B cell (primary cell): ENCODE results near the gene HSPBP1. TPM values are rescaled to one million over a fixed set of nuclear protein-coding genes. Genes with fewer than 3 reads are reported as not detected.

Experiments
- ATAC-seq: fragments of 200-7000 bp; cut with Tn5 transposase; one replicate; pipeline ENCODE4 v1.10.0; 2021; ENCODE audit warnings: low read depth, mild to moderate bottlenecking, moderate number of reproducible peaks, moderate library complexity
- CTCF ChIA-PET: fragments of 350-600 bp; sonication (Branson Sonifier 250); formaldehyde crosslinking; loops from one replicate; lab custom pipeline; 2021; ENCODE audit warnings: antibody characterized with exemption, inconsistent platforms; lab: Charles Lee
- POLR2A ChIA-PET: fragments of 350-600 bp; sonication (Branson Sonifier 250); formaldehyde crosslinking; loops from one replicate; lab custom pipeline; 2021; ENCODE audit warnings: antibody characterized with exemption; lab: Charles Lee
- DNase-seq: peaks from one replicate; pipeline ENCODE4 v3.0.0; 2013
- H2AFZ ChIP-seq: 2 replicates; pipeline ENCODE4 v1.6.1; 2012; ENCODE audit warnings: mild to moderate bottlenecking, low read depth, low read length; ENCODE audit not compliant: insufficient read depth, poor library complexity, severe bottlenecking
- H3K27ac ChIP-seq, 2 donors: 1 replicate in 1 of 2; 2 replicates in 1 of 2; pipeline ENCODE4 v1.5.1; 2012 to 2013; ENCODE audit warnings: low read length in 2 of 2, mild to moderate bottlenecking in 2 of 2, moderate library complexity in 1 of 2
- H3K27me3 ChIP-seq, 4 experiments: fragments of 200-600 bp in 1 of 4; sonication (generic) in 1 of 4; replicated peaks in 1 of 4; 1 replicate in 2 of 4; 2 replicates in 2 of 4; pipeline versions ENCODE4 v1.6.1 to v1.7.0; 2013 to 2016; ENCODE audit warnings: low read length in 3 of 4, mild to moderate bottlenecking in 2 of 4, mixed read lengths in 1 of 4, moderate library complexity in 1 of 4; ENCODE audit not compliant: insufficient read depth in 4 of 4, control insufficient read depth in 3 of 4; ENCODE audit errors: control extremely low read depth in 1 of 4
- H3K36me3 ChIP-seq, 2 experiments: replicated peaks in 1 of 2; 1 replicate in 1 of 2; 2 replicates in 1 of 2; pipeline versions ENCODE4 v1.6.1 to v1.7.1; 2013; ENCODE audit warnings: low read length in 1 of 2; ENCODE audit not compliant: insufficient read depth in 2 of 2, control insufficient read depth in 1 of 2; ENCODE audit errors: control extremely low read depth in 1 of 2, extremely low read depth in 1 of 2
- H3K4me1 ChIP-seq, 2 donors: fragments of 200-600 bp in 1 of 2; sonication (generic) in 1 of 2; 1 replicate in 1 of 2; 2 replicates in 1 of 2; pipeline versions ENCODE4 v1.5.1 to v1.6.1; 2013 to 2017; ENCODE audit warnings: low read length in 2 of 2; ENCODE audit not compliant: control insufficient read depth in 2 of 2, insufficient read depth in 2 of 2
- H3K4me2 ChIP-seq: replicated peaks from 2 replicates; pipeline ENCODE3; 2012; ENCODE audit warnings: mild to moderate bottlenecking, low read depth, low read length; ENCODE audit not compliant: poor library complexity, severe bottlenecking
- H3K4me3 ChIP-seq, 5 experiments: fragments of 200-600 bp in 1 of 5; sonication (generic) in 1 of 5; 1 replicate in 3 of 5; 2 replicates in 2 of 5; pipeline versions ENCODE4 v1.5.1 to v1.7.0; 2011 to 2016; ENCODE audit warnings: low read length in 4 of 5, mild to moderate bottlenecking in 4 of 5, low read depth in 2 of 5, control low read depth in 1 of 5, moderate library complexity in 1 of 5; ENCODE audit not compliant: insufficient read depth in 1 of 5; ENCODE audit errors: control extremely low read depth in 1 of 5, extremely low read depth in 1 of 5
- H3K79me2 ChIP-seq: fragments of 200-600 bp; sonication (generic); one replicate; pipeline ENCODE4 v1.6.0; 2016; ENCODE audit warnings: low read length; ENCODE audit not compliant: control insufficient read depth, insufficient read depth
- H3K9ac ChIP-seq: fragments of 200-600 bp; sonication (generic); 2 replicates; pipeline ENCODE4 v1.6.1; 2017; ENCODE audit warnings: mild to moderate bottlenecking, low read length, moderate library complexity
- H3K9me3 ChIP-seq, 3 donors: one replicate each; pipeline versions ENCODE4 v1.6.1 to v1.7.1; 2013; ENCODE audit warnings: low read length in 2 of 3; ENCODE audit not compliant: control insufficient read depth in 2 of 3, insufficient read depth in 1 of 3; ENCODE audit errors: control extremely low read depth in 1 of 3
- H4K20me1 ChIP-seq: 2 replicates; pipeline ENCODE4 v1.6.0; 2012; ENCODE audit warnings: mild to moderate bottlenecking, low read length; ENCODE audit not compliant: insufficient read depth, control insufficient read depth, poor library complexity, severe bottlenecking
- H3K27ac Mint-ChIP-seq: one replicate; pipeline ENCODE4 v1.8.0; 2021; ENCODE audit warnings: mixed read lengths
- H3K27me3 Mint-ChIP-seq: one replicate; pipeline ENCODE4 v1.8.0; 2021; ENCODE audit warnings: mixed read lengths
- H3K4me1 Mint-ChIP-seq: one replicate; pipeline ENCODE4 v1.8.0; 2021; ENCODE audit warnings: mixed read lengths
- H3K4me3 Mint-ChIP-seq: one replicate; pipeline ENCODE4 v1.8.0; 2021; ENCODE audit warnings: mixed read lengths
- H3K9me3 Mint-ChIP-seq: one replicate; pipeline ENCODE4 v1.8.0; 2022; ENCODE audit warnings: mixed read lengths; ENCODE audit not compliant: insufficient read depth
- EZH2 ChIP-seq: IDR thresholded peaks from 2 replicates; pipeline ENCODE4 v1.6.1; 2012; ENCODE audit warnings: borderline replicate concordance, low read depth, mild to moderate bottlenecking, moderate library complexity, low read length; ENCODE audit not compliant: insufficient read depth, poor library complexity, severe bottlenecking
- WGBS: methylation state at CpG from one replicate; pipeline ENCODE4 v1.1.5; 2013; ENCODE audit warnings: missing lambda C conversion rate; ENCODE audit not compliant: insufficient coverage; 5-methylcytosine and 5-hydroxymethylcytosine counted together
- intact Hi-C: fragments of 100-400 bp; cut with micrococcal nuclease; formaldehyde crosslinking; loops from one replicate; pipeline ENCODE4 v1.10.0; 2022
- polyA plus RNA-seq: library from polyadenylated mRNA; depleted of rRNA; stranded (reverse); fragments of >200 nt; gene quantifications from 2 replicates; pipeline ENCODE4 v1.2.3, GENCODE V29; 2012
- total RNA-seq, 2 donors: library from RNA; stranded (reverse); fragments of 120-200 nt in 1 of 2; gene quantifications; 1 replicate in 1 of 2; 2 replicates in 1 of 2; pipeline versions ENCODE4 v1.2.3 to v1.2.4, GENCODE V29; 2013 to 2022
- TF ChIP-seq, protein P1 (sequence below): fragments of 200-600 bp; IDR thresholded peaks from one replicate; pipeline ENCODE4 v1.8.0; 2022; ENCODE audit warnings: antibody characterized with exemption, mild to moderate bottlenecking

The HSPBP1 gene
- total and polyA plus RNA-seq, 2 donors (not counting 1 experiment from before 2014, with no cell fraction given), result 15.6 to 19.0 TPM

DNA sequence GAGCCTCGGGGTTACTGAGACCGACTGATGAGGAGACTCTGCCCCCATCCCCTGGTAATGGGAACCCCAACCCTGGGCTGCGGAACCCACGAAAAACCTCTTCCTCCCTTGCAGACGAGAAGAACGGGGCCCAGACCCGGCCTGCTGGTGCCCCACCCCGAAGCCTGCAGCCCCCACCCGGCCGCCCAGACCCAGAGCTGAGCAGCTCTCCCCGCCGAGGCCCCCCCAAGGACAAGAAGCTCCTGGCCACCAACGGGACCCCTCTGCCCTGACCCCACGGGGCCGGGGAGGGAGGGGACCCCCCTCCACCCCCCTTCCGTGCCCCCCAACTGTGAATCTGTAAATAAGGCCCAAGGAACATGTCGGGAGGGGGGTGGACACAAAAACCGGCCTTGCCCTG, 31.9 kb upstream of the HSPBP1 start:
- H3K9ac ChIP-seq, result no peak overlapping the region
- Mint-ChIP-seq H3K4me3 (no peak overlapping the region), H3K27ac (no peak overlapping the region), H3K27me3 (no peaks in the 10 kb centered on the region), H3K4me1 (no peaks in the 10 kb centered on the region), H3K9me3 (no peaks in the 10 kb centered on the region)
- DNase-seq, result no peak
- ATAC-seq, result no peak
- H3K4me1 ChIP-seq, result no peaks in the 10 kb centered on the region
- H3K4me3 ChIP-seq, result no peak overlapping the region
- intact Hi-C loops, result no loop called here
- TF ChIP-seq, protein P1, sequence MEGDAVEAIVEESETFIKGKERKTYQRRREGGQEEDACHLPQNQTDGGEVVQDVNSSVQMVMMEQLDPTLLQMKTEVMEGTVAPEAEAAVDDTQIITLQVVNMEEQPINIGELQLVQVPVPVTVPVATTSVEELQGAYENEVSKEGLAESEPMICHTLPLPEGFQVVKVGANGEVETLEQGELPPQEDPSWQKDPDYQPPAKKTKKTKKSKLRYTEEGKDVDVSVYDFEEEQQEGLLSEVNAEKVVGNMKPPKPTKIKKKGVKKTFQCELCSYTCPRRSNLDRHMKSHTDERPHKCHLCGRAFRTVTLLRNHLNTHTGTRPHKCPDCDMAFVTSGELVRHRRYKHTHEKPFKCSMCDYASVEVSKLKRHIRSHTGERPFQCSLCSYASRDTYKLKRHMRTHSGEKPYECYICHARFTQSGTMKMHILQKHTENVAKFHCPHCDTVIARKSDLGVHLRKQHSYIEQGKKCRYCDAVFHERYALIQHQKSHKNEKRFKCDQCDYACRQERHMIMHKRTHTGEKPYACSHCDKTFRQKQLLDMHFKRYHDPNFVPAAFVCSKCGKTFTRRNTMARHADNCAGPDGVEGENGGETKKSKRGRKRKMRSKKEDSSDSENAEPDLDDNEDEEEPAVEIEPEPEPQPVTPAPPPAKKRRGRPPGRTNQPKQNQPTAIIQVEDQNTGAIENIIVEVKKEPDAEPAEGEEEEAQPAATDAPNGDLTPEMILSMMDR, result no peak
- TF ChIP-seq EZH2, result no peak
- CTCF ChIA-PET, result interaction anchor here (0.7 kb wide), 1 partner anchor 10 kb away, joined by 3 read pairs; no protein-coding TSS in a partner anchor
- no peak overlapping the region for H3K27ac ChIP-seq
- H3K36me3 ChIP-seq, result no peaks in the 10 kb centered on the region
- H3K27me3 ChIP-seq, result no peaks in the 10 kb centered on the region
- H3K4me2 ChIP-seq, result no peak overlapping the region
- H2AFZ ChIP-seq, result no peak overlapping the region
- 86% methylated on average over 8 of the region's 18 CpGs for WGBS
- peaks cover 0 to 8% (median 0%) of the 10 kb centered on the region in 3 donors for H3K9me3 ChIP-seq
- H3K79me2 ChIP-seq, result no peaks in the 10 kb centered on the region
- no peaks in the 10 kb centered on the region for H4K20me1 ChIP-seq
- POLR2A ChIA-PET, result no interaction called here

DNA sequence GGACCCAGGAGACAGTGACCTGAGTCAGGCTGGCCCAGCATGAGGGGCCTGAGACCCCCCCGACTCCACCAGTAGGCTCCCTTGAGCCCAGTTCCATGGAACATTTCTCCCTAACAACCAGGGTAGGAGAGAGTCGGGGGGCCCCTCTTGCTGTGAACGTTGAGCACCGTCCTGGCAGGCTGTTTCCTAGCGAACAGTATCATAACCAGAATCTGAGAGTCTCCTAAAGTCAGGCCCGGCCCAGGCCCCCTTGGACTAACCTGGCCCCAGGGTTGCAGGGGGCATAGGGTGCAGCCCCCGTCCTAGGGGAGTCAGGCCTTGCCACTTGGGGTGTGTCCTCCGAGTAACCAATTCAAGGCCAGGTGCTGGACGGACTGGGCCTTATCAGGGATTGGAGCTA, 31.5 kb upstream of the HSPBP1 start:
- no peak overlapping the region for H3K4me3 Mint-ChIP-seq
- 86% methylated on average over 9 of the region's 9 CpGs for WGBS
- ChIA-PET CTCF (no interaction called here), POLR2A (no interaction called here)
- TF ChIP-seq, protein P1, result no peak
- TF ChIP-seq EZH2, result no peak
- Histone ChIP-seq H4K20me1 (no peaks in the 10 kb centered on the region), H3K4me2 (no peak overlapping the region), H2AFZ (no peak overlapping the region), H3K27ac (no peak overlapping the region), H3K9ac (no peak overlapping the region), H3K27me3 (no peaks in the 10 kb centered on the region), H3K4me3 (no peak overlapping the region), H3K79me2 (no peaks in the 10 kb centered on the region), H3K4me1 (no peaks in the 10 kb centered on the region), H3K9me3 (peaks cover 0 to 8% (median 0%) of the 10 kb centered on the region in 3 donors), H3K36me3 (no peaks in the 10 kb centered on the region)
- DNase-seq (no peak), ATAC-seq (no peak)
- H3K9me3 Mint-ChIP-seq, result no peaks in the 10 kb centered on the region
- intact Hi-C loops, result no loop called here
- no peaks in the 10 kb centered on the region for H3K4me1 Mint-ChIP-seq
- no peaks in the 10 kb centered on the region for H3K27me3 Mint-ChIP-seq
- no peak overlapping the region for H3K27ac Mint-ChIP-seq
